SK-N-MC (cell line): ENCODE data around the gene AP3B1.

Source experiments
- EZH2 ChIP-seq: fragments of 200-600 bp; sonication (generic); IDR thresholded peaks from one replicate; pipeline ENCODE4 v1.6.1; 2017; ENCODE audit warnings: antibody characterized with exemption
- FOXP2 ChIP-seq: optimal IDR thresholded peaks from 2 replicates; pipeline ENCODE3; 2011; ENCODE audit warnings: mild to moderate bottlenecking, moderate library complexity; ENCODE audit not compliant: insufficient read depth; ENCODE audit errors: extremely low read length, control extremely low read depth
- POLR2AphosphoS5 ChIP-seq: IDR thresholded peaks from 2 replicates; pipeline ENCODE4 v1.6.1; 2012; ENCODE audit warnings: mild to moderate bottlenecking, low read depth, low read length, borderline replicate concordance

GRCh38 chr5:77970891-77971290 is 323.6 kb downstream of the AP3B1 start:
- no peak for TF ChIP-seq POLR2AphosphoS5
- no peak for TF ChIP-seq EZH2
- TF ChIP-seq FOXP2, result no peak
